B cell (primary cell): Measurements from ENCODE around the gene TPRN. TPM values are rescaled to one million over a fixed set of nuclear protein-coding genes. Genes with fewer than 3 reads are reported as not detected.

Experiments used
- ATAC-seq: fragments of 200-7000 bp; cut with Tn5 transposase; one replicate; pipeline ENCODE4 v1.10.0; 2021; ENCODE audit warnings: low read depth, mild to moderate bottlenecking, moderate number of reproducible peaks, moderate library complexity
- CTCF ChIA-PET: fragments of 350-600 bp; sonication (Branson Sonifier 250); formaldehyde crosslinking; loops from one replicate; lab custom pipeline; 2021; ENCODE audit warnings: antibody characterized with exemption, inconsistent platforms; lab: Charles Lee
- POLR2A ChIA-PET: fragments of 350-600 bp; sonication (Branson Sonifier 250); formaldehyde crosslinking; loops from one replicate; lab custom pipeline; 2021; ENCODE audit warnings: antibody characterized with exemption; lab: Charles Lee
- DNase-seq: peaks from one replicate; pipeline ENCODE4 v3.0.0; 2013
- H2AFZ ChIP-seq: 2 replicates; pipeline ENCODE4 v1.6.1; 2012; ENCODE audit warnings: mild to moderate bottlenecking, low read depth, low read length; ENCODE audit not compliant: insufficient read depth, poor library complexity, severe bottlenecking
- H3K27ac ChIP-seq, 2 donors: 1 replicate in 1 of 2; 2 replicates in 1 of 2; pipeline ENCODE4 v1.5.1; 2012 to 2013; ENCODE audit warnings: low read length in 2 of 2, mild to moderate bottlenecking in 2 of 2, moderate library complexity in 1 of 2
- H3K27me3 ChIP-seq, 4 experiments: fragments of 200-600 bp in 1 of 4; sonication (generic) in 1 of 4; replicated peaks in 1 of 4; 1 replicate in 2 of 4; 2 replicates in 2 of 4; pipeline versions ENCODE4 v1.6.1 to v1.7.0; 2013 to 2016; ENCODE audit warnings: low read length in 3 of 4, mild to moderate bottlenecking in 2 of 4, mixed read lengths in 1 of 4, moderate library complexity in 1 of 4; ENCODE audit not compliant: insufficient read depth in 4 of 4, control insufficient read depth in 3 of 4; ENCODE audit errors: control extremely low read depth in 1 of 4
- H3K36me3 ChIP-seq, 2 experiments: replicated peaks in 1 of 2; 1 replicate in 1 of 2; 2 replicates in 1 of 2; pipeline versions ENCODE4 v1.6.1 to v1.7.1; 2013; ENCODE audit warnings: low read length in 1 of 2; ENCODE audit not compliant: insufficient read depth in 2 of 2, control insufficient read depth in 1 of 2; ENCODE audit errors: control extremely low read depth in 1 of 2, extremely low read depth in 1 of 2
- H3K4me1 ChIP-seq, 2 donors: fragments of 200-600 bp in 1 of 2; sonication (generic) in 1 of 2; 1 replicate in 1 of 2; 2 replicates in 1 of 2; pipeline versions ENCODE4 v1.5.1 to v1.6.1; 2013 to 2017; ENCODE audit warnings: low read length in 2 of 2; ENCODE audit not compliant: control insufficient read depth in 2 of 2, insufficient read depth in 2 of 2
- H3K4me2 ChIP-seq: replicated peaks from 2 replicates; pipeline ENCODE3; 2012; ENCODE audit warnings: mild to moderate bottlenecking, low read depth, low read length; ENCODE audit not compliant: poor library complexity, severe bottlenecking
- H3K4me3 ChIP-seq, 5 experiments: fragments of 200-600 bp in 1 of 5; sonication (generic) in 1 of 5; 1 replicate in 3 of 5; 2 replicates in 2 of 5; pipeline versions ENCODE4 v1.5.1 to v1.7.0; 2011 to 2016; ENCODE audit warnings: low read length in 4 of 5, mild to moderate bottlenecking in 4 of 5, low read depth in 2 of 5, control low read depth in 1 of 5, moderate library complexity in 1 of 5; ENCODE audit not compliant: insufficient read depth in 1 of 5; ENCODE audit errors: control extremely low read depth in 1 of 5, extremely low read depth in 1 of 5
- H3K79me2 ChIP-seq: fragments of 200-600 bp; sonication (generic); one replicate; pipeline ENCODE4 v1.6.0; 2016; ENCODE audit warnings: low read length; ENCODE audit not compliant: control insufficient read depth, insufficient read depth
- H3K9ac ChIP-seq: fragments of 200-600 bp; sonication (generic); 2 replicates; pipeline ENCODE4 v1.6.1; 2017; ENCODE audit warnings: mild to moderate bottlenecking, low read length, moderate library complexity
- H3K9me3 ChIP-seq, 3 donors: one replicate each; pipeline versions ENCODE4 v1.6.1 to v1.7.1; 2013; ENCODE audit warnings: low read length in 2 of 3; ENCODE audit not compliant: control insufficient read depth in 2 of 3, insufficient read depth in 1 of 3; ENCODE audit errors: control extremely low read depth in 1 of 3
- H4K20me1 ChIP-seq: 2 replicates; pipeline ENCODE4 v1.6.0; 2012; ENCODE audit warnings: mild to moderate bottlenecking, low read length; ENCODE audit not compliant: insufficient read depth, control insufficient read depth, poor library complexity, severe bottlenecking
- H3K27ac Mint-ChIP-seq: one replicate; pipeline ENCODE4 v1.8.0; 2021; ENCODE audit warnings: mixed read lengths
- H3K27me3 Mint-ChIP-seq: one replicate; pipeline ENCODE4 v1.8.0; 2021; ENCODE audit warnings: mixed read lengths
- H3K4me1 Mint-ChIP-seq: one replicate; pipeline ENCODE4 v1.8.0; 2021; ENCODE audit warnings: mixed read lengths
- H3K4me3 Mint-ChIP-seq: one replicate; pipeline ENCODE4 v1.8.0; 2021; ENCODE audit warnings: mixed read lengths
- H3K9me3 Mint-ChIP-seq: one replicate; pipeline ENCODE4 v1.8.0; 2022; ENCODE audit warnings: mixed read lengths; ENCODE audit not compliant: insufficient read depth
- EZH2 ChIP-seq: IDR thresholded peaks from 2 replicates; pipeline ENCODE4 v1.6.1; 2012; ENCODE audit warnings: borderline replicate concordance, low read depth, mild to moderate bottlenecking, moderate library complexity, low read length; ENCODE audit not compliant: insufficient read depth, poor library complexity, severe bottlenecking
- WGBS: methylation state at CpG from one replicate; pipeline ENCODE4 v1.1.5; 2013; ENCODE audit warnings: missing lambda C conversion rate; ENCODE audit not compliant: insufficient coverage; 5-methylcytosine and 5-hydroxymethylcytosine counted together
- intact Hi-C: fragments of 100-400 bp; cut with micrococcal nuclease; formaldehyde crosslinking; loops from one replicate; pipeline ENCODE4 v1.10.0; 2022
- polyA plus RNA-seq: library from polyadenylated mRNA; depleted of rRNA; stranded (reverse); fragments of >200 nt; gene quantifications from 2 replicates; pipeline ENCODE4 v1.2.3, GENCODE V29; 2012
- total RNA-seq, 2 donors: library from RNA; stranded (reverse); fragments of 120-200 nt in 1 of 2; gene quantifications; 1 replicate in 1 of 2; 2 replicates in 1 of 2; pipeline versions ENCODE4 v1.2.3 to v1.2.4, GENCODE V29; 2013 to 2022
- TF ChIP-seq, protein P1 (sequence below): fragments of 200-600 bp; IDR thresholded peaks from one replicate; pipeline ENCODE4 v1.8.0; 2022; ENCODE audit warnings: antibody characterized with exemption, mild to moderate bottlenecking

The TPRN gene
- total and polyA plus RNA-seq, 2 donors (not counting 1 experiment from before 2014, with no cell fraction given) = 5.7 to 16.3 TPM

DNA sequence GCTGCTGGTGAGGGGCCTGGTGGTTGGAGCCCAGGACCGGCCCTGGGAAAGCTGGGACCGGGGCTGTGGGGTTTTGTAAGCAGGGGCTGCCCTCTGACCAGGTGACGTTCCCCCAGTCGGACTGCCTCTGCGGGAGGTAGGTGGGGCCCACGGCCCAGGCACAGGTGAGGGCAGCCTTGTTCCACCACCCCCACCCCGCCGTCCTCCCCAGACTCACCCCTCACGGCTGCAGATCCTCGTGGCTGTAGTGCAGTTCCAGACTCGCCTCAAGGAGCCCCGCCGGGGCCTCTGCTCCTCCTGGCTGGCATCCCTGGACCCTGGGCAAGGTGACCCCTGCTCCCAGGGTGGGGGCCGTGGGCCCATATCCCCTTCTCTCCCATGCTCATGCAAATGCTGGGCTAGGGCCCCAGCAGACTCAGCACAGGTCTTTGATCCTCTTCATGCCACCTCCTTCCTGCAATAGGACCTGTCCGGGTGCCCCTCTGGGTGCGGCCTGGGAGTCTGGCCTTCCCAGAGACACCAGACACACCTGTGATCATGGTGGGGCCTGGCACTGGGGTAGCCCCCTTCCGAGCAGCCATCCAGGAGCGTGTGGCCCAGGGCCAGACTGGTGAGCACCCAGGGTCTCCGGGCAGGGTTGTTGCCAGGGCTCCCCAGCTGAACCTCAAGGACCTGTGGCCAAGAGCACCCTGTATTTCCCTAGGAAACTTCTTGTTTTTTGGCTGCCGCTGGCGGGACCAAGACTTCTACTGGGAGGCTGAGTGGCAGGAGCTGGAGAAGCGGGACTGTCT, 14.8 kb upstream of the TPRN start:
- no peak overlapping the region for H3K4me2 ChIP-seq
- peaks cover 3% of the 10 kb centered on the region for H3K79me2 ChIP-seq
- Mint-ChIP-seq H3K9me3 (no peaks in the 10 kb centered on the region), H3K27ac (no peak overlapping the region), H3K4me1 (no peaks in the 10 kb centered on the region), H3K27me3 (no peaks in the 10 kb centered on the region), H3K4me3 (no peak overlapping the region)
- no peaks in the 10 kb centered on the region for H3K9me3 ChIP-seq
- no peaks in the 10 kb centered on the region for H3K27me3 ChIP-seq
- POLR2A ChIA-PET = no interaction called here
- H2AFZ ChIP-seq = no peak overlapping the region
- H3K4me1 ChIP-seq = no peaks in the 10 kb centered on the region
- CTCF ChIA-PET = no interaction called here
- no peak overlapping the region for H3K9ac ChIP-seq
- DNase-seq (no peak), ATAC-seq (no peak)
- intact Hi-C loops = no loop called here
- no peak overlapping the region for H3K4me3 ChIP-seq
- H4K20me1 ChIP-seq = no peaks in the 10 kb centered on the region
- no peak overlapping the region for H3K27ac ChIP-seq
- no peaks in the 10 kb centered on the region for H3K36me3 ChIP-seq
- WGBS = 97% methylated on average over 22 of the region's 22 CpGs
- TF ChIP-seq, protein P1, sequence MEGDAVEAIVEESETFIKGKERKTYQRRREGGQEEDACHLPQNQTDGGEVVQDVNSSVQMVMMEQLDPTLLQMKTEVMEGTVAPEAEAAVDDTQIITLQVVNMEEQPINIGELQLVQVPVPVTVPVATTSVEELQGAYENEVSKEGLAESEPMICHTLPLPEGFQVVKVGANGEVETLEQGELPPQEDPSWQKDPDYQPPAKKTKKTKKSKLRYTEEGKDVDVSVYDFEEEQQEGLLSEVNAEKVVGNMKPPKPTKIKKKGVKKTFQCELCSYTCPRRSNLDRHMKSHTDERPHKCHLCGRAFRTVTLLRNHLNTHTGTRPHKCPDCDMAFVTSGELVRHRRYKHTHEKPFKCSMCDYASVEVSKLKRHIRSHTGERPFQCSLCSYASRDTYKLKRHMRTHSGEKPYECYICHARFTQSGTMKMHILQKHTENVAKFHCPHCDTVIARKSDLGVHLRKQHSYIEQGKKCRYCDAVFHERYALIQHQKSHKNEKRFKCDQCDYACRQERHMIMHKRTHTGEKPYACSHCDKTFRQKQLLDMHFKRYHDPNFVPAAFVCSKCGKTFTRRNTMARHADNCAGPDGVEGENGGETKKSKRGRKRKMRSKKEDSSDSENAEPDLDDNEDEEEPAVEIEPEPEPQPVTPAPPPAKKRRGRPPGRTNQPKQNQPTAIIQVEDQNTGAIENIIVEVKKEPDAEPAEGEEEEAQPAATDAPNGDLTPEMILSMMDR = no peak
- TF ChIP-seq EZH2 = no peak

DNA sequence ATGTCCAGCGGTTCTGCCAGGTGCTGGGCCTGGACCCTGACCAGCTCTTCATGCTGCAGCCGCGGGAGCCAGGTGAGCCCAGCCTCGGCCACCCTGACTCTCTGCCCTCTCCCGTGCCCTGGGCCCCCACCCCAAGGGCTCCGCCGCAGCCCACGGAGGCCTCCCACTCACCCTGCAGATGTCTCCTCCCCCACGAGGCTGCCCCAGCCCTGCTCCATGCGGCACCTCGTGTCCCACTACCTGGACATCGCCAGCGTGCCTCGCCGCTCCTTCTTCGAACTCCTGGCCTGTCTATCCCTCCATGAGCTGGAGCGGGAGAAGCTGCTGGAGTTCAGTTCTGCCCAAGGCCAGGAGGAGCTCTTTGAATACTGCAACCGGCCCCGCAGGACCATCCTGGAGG, 14.1 kb upstream of the TPRN start:
- H3K4me1 Mint-ChIP-seq = no peaks in the 10 kb centered on the region
- H3K4me1 ChIP-seq = no peaks in the 10 kb centered on the region
- H3K27ac Mint-ChIP-seq = no peak overlapping the region
- H3K9ac ChIP-seq = no peak overlapping the region
- TF ChIP-seq, protein P1 = no peak
- no peak for TF ChIP-seq EZH2
- intact Hi-C loops = no loop called here
- H3K79me2 ChIP-seq = peaks cover 3% of the 10 kb centered on the region
- H3K4me3 ChIP-seq = no peak overlapping the region
- CTCF ChIA-PET = no interaction called here
- no peaks in the 10 kb centered on the region for H3K9me3 ChIP-seq
- H3K4me3 Mint-ChIP-seq = no peak overlapping the region
- H3K36me3 ChIP-seq = no peaks in the 10 kb centered on the region
- ATAC-seq = no peak
- DNase-seq = no peak
- WGBS = 96% methylated on average over 19 of the region's 19 CpGs
- no peaks in the 10 kb centered on the region for H4K20me1 ChIP-seq
- no peaks in the 10 kb centered on the region for H3K27me3 ChIP-seq
- H3K9me3 Mint-ChIP-seq = no peaks in the 10 kb centered on the region
- H3K27me3 Mint-ChIP-seq = no peaks in the 10 kb centered on the region
- H2AFZ ChIP-seq = no peak overlapping the region
- POLR2A ChIA-PET = interaction anchor here (1.2 kb wide), 1 partner anchor 8 kb away, joined by 4 read pairs; no protein-coding TSS in a partner anchor
- no peak overlapping the region for H3K27ac ChIP-seq
- H3K4me2 ChIP-seq = no peak overlapping the region
